HG03565 (cell line): ENCODE results near the gene WDR27.

Source experiments
- ATAC-seq: cut with Tn5 transposase; IDR thresholded peaks from one replicate; pipeline ENCODE4 v1.9.1; 2021; ENCODE audit warnings: mild to moderate bottlenecking, moderate library complexity; ENCODE audit not compliant: unreplicated experiment

WDR27 gene

DNA sequence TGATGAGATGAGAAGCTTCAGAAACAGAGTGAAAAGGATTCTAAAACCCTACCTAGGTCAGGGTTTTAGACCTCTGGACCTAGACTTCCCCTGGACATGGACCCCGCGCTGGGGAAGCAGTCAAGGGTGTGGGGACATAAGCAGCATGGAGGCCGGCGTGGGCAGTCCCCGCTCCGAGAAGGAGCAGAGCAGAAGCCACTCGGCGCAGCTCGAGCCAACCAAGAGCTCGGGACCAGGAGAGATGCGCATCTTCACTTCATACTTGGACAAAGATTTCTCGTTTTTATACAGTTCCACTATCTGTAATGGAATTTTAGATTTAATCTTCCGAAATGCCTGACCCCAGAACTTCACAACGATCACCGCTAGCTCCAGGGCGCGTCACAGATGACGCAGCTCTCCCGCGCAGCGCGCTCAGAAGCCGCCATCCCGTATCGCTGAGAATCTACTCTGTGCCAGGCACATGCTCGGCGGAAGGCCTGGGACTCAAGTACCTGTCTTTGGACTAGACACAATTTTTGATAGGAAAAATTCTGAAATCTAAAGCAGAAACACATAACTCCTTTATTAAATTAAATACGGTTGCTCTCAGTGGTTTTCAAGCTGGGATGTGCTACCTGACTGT is 60.3 kb downstream of the WDR27 start:
- no peak for ATAC-seq

DNA sequence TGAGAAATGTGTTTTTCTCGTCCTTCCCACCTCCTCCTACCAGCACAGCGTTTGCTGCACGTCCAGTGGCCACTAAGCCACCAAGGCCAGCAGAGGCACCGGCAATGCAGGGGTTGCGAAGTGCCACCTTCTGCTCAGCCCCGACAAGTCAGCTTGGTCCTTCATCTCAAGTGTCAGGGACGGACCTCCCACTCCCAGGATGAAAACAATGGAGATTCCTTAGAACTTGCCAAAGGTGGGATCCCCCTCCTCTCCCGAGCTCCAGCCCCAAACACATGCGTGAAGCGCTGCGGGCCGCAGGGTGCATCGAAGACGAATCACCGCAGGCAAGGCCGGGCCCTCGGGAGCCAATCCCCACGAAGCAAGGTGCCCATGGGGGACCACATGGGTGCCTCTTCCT is 60.8 kb downstream of the WDR27 start:
- no peak for ATAC-seq

GRCh38 chr6:169640351-169640852 is 61.4 kb downstream of the WDR27 start:
- ATAC-seq, result no peak

- ATAC-seq, result no peak
These were observed 62.1 kb downstream of the WDR27 start for GRCh38 chr6:169639653-169640278.

DNA sequence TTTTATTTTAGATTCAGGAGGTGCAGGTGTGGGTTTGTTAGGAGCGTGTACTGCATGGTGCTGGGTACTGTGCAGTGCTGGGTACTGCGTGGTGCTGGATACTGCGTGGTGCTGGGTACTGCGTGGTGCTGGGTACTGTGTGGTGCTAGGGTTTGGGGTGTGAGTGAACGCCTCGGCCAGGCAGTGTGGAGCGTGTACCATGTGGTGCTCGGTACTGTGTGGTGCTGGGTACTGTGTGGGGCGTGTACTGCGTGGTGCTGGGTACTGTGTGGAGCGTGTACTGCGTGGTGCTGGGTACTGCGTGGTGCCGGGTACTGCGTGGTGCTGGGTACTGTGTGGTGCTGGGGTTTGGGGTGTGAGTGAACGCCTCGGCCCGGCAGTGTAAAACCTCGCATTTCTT is 62.9 kb downstream of the WDR27 start:
- no peak for ATAC-seq

DNA sequence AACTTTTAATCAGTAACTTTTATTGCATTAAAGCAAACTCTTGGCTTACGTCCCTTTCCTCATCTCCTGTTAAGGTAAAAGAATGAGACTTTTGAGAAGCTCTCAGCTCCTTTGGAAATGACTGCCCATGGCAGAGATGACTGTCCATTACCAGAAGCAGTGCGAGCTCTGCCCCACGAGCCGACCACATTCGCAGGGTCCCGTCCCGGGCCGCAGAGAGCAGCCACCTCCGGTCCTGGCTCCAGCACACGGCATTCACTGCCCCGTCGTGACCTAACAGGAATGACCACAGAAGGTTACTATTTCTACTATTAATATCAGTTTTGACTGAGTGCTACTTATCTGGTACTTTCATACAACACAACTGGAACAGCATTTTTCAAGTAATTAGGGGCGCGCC is 63.4 kb downstream of the WDR27 start:
- ATAC-seq, result no peak

- no peak for ATAC-seq
These were observed 66.5 kb downstream of the WDR27 start for GRCh38 chr6:169635345-169635744.

DNA sequence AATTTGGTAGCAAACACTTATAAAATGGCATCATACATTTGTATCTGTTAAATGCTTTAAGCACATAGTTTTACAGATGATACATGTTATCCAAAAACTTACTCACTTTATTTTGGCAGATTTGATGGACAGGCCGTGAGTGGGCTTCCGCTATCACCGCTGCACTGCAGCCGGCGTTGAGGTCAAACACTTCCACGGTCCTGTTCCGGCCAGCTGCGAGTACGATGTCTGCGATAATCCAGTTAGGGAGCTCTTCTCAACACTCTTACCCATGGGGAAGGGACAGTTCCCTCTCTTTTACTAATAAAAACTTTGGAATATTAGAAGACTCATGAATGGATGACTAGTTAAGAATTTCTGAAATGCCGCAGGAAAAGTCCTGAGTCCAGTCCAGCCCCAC is 69.0 kb downstream of the WDR27 start:
- ATAC-seq, result no peak

- ATAC-seq, result no peak
These were observed 72.6 kb downstream of the WDR27 start for GRCh38 chr6:169629256-169629655.

- no peak for ATAC-seq
These were observed 73.9 kb downstream of the WDR27 start for GRCh38 chr6:169627736-169628607.

DNA sequence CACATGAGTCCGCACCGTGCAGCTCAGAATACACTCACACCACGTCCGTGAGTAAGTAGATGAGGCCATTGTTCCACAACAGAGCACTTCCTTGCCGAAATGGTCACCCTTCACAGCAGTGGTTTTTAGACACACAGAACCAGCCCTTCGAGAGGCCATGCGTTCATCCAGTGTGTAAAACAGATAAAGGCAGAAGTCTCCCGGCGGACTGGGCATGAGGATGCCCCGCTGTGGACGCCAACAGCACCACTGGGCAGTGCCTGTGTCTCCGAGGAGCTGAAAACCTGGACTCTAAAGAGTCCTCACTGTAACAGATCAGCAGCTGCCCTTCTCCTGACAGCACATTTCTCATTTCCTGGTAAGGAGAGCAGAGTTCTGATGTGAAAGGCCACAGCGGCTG is 75.2 kb downstream of the WDR27 start:
- ATAC-seq, result no peak

DNA sequence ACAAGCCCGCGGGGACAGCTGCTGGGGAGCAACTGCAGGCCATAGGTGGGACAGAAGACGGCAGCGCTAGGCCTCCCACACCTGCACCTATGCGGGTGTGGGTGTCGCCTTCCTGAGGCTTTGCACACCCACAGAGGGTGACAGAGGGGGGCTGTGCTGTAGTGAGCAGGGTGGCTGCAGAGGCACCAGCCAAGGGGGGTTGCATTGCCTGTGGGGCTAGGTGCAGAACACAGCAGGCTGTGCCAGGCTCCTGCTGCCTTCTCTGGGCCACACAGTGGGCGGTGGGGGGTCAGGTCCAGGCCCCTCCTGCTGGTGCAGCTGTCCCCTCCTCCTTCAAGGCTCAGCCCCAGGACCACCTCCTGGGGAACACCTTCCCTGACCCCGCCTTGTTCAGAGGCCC is 75.7 kb downstream of the WDR27 start:
- no peak for ATAC-seq

DNA sequence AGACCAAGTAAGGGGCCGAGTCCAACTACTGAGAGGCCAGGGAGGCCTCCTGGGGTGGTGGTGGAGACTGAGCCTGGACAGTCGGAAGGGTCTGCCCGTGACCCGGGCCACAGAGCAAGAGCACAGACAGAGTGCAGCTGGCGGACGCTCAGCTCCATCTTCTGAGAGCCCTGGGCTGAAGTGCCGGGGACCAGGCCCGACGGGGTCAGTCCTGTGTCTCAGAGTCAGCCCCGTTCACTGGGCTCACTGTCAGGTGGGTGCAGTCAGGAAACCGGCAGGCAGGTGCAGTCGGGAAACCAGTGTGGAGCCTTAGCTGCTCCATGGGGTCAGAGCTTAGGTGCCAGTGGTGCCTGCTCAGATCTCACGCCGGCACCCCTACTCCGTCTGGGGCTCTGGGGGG is 76.5 kb downstream of the WDR27 start:
- ATAC-seq, result no peak

GRCh38 chr6:169624785-169625184 is 77.0 kb downstream of the WDR27 start:
- ATAC-seq, result no peak

DNA sequence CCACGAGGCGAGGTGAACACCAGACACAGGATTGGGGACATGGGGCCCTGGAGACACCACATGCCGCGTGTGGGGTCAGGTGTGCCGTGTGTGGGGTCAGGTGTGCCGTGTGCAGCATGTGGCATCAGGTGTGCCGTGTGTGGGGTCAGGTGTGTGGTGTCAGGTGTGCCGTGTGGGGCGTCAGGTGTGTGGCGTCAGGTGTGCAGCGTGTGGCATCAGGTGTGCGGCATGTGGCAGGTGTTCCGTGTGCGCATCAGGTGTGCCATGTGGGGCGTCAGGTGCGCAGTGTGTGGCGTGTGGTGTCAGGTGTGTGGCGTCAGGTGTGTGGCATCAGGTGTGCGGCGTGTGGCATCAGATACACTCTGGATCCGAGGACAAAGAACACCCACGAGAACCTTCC is 77.9 kb downstream of the WDR27 start:
- ATAC-seq, result no peak

DNA sequence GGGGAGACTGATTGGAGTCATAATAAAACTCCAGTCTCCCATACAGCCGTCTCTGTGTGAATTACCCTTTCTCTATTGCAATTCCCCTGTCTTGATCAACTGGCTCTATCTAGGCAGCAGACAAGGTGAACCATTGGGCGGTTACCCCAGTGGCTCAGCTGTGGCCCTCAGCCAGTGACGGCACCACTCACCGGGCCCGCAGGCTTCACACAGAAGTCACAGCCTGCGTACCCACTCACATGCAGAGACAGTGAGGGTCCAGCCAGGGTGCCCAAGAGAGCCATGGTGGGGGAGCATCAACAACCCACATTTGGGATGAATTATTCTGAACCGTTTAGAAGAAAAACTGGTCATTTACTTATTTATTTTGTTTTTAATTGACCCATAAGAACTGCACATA is 78.5 kb downstream of the WDR27 start:
- no peak for ATAC-seq

- no peak for ATAC-seq
These were observed 79.2 kb downstream of the WDR27 start for GRCh38 chr6:169622618-169623017.

- no peak for ATAC-seq
These were observed 80.5 kb downstream of the WDR27 start for GRCh38 chr6:169621311-169621710.

- ATAC-seq, result no peak
These were observed 81.4 kb downstream of the WDR27 start for GRCh38 chr6:169620171-169621130.

- ATAC-seq, result no peak
These were observed 82.2 kb downstream of the WDR27 start for GRCh38 chr6:169619650-169620049.
